ENCODE measurements around the gene MTG1.

DNA sequence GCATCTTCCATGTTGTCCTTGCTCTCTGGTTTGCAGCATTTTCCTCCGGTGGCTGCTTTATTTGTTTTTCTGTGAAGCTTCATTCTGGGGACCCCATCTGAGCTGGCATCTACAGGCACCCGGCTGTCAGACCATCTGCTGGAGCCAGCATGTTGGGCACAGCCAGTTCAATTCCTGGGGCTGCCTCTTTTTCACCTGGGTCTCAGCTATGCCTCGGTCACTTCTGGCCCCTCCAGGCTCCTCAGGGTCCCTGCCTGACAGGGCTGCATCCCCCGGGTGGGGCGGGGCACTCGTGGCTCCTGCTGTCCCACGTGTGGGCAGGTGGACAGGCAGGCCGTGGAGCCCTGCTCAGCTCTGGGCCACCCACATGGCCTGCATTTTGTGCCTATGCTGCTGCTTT is 67.9 kb downstream of the MTG1 start:
- TF ChIP-seq EZH2 (IDR thresholded peaks at IDR 0.05; ENCODE audit: low read depth, unreplicated experiment): no peak
- TF ChIP-seq, protein P1, sequence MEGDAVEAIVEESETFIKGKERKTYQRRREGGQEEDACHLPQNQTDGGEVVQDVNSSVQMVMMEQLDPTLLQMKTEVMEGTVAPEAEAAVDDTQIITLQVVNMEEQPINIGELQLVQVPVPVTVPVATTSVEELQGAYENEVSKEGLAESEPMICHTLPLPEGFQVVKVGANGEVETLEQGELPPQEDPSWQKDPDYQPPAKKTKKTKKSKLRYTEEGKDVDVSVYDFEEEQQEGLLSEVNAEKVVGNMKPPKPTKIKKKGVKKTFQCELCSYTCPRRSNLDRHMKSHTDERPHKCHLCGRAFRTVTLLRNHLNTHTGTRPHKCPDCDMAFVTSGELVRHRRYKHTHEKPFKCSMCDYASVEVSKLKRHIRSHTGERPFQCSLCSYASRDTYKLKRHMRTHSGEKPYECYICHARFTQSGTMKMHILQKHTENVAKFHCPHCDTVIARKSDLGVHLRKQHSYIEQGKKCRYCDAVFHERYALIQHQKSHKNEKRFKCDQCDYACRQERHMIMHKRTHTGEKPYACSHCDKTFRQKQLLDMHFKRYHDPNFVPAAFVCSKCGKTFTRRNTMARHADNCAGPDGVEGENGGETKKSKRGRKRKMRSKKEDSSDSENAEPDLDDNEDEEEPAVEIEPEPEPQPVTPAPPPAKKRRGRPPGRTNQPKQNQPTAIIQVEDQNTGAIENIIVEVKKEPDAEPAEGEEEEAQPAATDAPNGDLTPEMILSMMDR (conservative IDR thresholded peaks at IDR 0.05; ENCODE audit: low read depth in 2 of 2): no peak
- TF ChIP-seq POLR2AphosphoS5 (IDR thresholded peaks at IDR 0.05; ENCODE audit: low read depth): no peak
